Measurements from ENCODE around the gene METTL6.
"Not testable (repeated sequence)": the region's sequence is repeated elsewhere in the genome, so short reads cannot be mapped to it uniquely, and the experiment has no call there.

METTL6 gene

DNA sequence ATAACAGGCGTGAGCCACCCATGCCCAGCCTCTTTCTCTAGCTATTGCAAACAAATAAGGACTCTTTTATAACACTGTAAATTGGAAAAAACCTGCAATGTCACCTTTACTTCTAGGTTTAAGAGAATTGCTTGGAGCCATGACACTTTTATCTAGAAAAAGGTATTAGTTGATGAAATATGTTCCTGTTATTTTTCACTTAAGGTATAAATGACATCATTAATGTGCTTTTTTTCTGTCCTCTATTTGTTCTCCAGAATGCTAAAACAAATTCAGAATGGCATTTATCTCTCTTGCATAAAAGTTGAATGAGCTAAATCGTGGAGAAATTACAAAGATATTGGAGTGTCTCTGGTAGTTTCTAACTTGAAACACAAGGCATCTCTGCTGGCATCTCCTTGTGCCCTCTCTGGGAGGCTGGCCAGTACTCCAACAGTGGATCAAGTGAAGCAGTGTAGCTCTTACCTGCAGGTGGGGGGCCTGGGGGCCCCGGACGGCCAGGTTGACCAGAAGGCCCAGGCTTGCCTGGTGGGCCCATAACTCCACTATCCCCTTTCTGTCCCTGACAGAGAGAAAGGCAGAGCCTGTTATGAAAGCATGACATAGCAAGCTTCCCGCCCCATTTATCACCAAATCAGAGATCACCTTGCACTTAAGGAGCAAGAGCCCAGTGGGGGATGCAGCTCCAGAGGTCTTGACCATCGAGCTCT is 38.7 kb upstream of the METTL6 start:
- DNase-seq (ENCODE audit: extremely low read depth, low read depth), result no peak
- TF ChIP-seq, protein P1, sequence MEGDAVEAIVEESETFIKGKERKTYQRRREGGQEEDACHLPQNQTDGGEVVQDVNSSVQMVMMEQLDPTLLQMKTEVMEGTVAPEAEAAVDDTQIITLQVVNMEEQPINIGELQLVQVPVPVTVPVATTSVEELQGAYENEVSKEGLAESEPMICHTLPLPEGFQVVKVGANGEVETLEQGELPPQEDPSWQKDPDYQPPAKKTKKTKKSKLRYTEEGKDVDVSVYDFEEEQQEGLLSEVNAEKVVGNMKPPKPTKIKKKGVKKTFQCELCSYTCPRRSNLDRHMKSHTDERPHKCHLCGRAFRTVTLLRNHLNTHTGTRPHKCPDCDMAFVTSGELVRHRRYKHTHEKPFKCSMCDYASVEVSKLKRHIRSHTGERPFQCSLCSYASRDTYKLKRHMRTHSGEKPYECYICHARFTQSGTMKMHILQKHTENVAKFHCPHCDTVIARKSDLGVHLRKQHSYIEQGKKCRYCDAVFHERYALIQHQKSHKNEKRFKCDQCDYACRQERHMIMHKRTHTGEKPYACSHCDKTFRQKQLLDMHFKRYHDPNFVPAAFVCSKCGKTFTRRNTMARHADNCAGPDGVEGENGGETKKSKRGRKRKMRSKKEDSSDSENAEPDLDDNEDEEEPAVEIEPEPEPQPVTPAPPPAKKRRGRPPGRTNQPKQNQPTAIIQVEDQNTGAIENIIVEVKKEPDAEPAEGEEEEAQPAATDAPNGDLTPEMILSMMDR (IDR thresholded peaks at IDR 0.05; ENCODE audit: low read depth, low read length), result no peak

DNA sequence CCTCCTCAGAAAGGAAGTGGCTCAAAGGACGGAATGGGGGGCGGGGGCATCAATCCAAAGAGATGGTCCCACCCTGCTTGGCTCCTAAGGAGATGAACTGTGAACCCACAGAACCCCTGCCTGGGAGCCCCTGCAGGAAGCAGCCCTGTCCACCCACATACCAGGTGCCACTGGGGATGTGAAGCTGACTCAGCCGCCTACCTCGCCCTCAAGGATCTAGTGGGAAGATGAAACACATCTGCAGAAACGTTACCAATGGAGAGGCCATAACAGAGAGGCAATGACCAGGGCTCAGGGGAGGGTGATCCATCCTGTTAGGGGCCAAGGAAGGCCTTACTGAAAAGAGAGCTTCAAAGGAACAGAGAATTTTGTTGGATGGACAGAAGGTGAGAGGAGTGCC is 35.1 kb upstream of the METTL6 start:
- TF ChIP-seq, protein P1 (IDR thresholded peaks at IDR 0.05; ENCODE audit: low read depth, low read length), result no peak
- no peak for DNase-seq (ENCODE audit: extremely low read depth, low read depth)

DNA sequence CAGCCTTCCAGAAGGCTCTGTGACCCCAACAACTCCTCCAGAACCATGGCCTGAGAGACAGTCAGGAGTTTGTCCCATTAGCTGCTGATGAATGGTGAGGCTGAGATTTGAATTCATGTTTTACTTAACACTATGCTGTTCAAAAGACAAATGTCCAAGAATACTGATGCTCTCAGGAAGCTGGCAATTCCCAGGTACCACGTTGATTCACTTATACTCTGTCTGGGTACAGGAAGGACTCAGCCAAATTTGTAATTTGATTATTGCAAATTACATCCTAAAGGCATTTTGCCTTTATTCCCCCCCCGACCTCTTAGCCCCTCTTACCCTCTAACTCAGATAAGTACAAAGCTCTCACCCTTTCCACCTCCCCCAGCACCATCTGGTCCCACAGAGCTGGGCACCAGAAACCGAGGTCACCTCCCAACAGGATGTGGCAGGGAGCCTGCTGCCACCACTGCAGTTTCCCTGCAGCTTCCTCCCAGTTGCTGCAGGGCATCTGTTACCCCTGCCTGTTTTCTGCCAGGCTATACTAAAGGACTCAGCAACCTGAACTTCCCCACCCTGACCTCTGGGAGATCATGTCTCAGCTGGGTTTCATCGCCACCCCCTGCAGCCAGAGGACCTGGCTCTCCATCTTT is 33.7 kb upstream of the METTL6 start:
- DNase-seq (ENCODE audit: extremely low read depth, low read depth), result no peak
- TF ChIP-seq, protein P1 (IDR thresholded peaks at IDR 0.05; ENCODE audit: low read depth, low read length), result no peak

DNA sequence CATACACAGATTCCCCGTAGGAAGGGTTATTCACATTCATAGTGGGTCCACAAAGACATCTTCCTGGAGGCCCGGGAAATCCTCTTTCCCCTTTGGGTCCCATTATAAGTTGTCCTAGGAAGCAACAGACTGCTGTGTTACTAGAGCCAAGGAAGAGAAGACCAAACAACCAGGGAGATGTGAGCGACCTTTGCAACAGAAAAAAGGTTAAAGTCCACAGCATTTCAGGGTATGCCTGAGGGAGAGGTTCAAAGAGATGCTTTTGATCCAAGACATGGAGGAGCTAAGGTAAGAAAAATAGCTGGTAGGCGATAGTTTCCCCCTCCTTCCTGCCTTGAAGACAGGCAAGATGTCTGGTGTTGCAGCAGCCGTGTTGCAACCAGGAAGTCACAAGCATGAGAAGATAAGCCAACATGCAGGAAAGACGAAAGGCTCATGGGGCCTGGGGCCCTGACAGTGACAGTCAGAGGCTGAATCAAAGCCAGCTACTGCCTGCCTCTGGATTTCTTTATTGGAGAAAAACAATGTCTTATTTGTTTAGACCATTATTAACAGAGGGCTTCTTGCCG is 31.0 kb upstream of the METTL6 start:
- TF ChIP-seq, protein P1 (IDR thresholded peaks at IDR 0.05; ENCODE audit: low read depth, low read length), result no peak
- no peak for DNase-seq (ENCODE audit: extremely low read depth, low read depth)

DNA sequence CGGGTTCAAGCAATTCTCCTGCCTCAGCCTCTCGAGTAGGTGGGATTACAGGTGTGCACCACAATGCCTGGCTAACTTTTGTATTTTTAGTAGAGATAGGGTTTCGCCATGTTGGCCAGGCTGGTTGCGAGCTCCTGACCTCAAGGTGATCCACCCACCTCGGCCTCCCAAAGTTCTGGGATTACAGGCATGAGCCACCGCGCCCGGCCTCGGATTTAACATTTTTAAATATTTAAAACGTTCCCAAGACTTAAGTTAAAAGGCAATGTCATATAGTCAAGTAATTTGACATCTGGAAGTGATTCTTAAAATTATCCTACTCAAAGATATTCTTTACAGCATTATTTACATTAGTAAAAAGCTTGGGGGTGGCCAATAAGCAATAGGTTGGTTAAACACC is 29.6 kb upstream of the METTL6 start:
- DNase-seq (ENCODE audit: extremely low read depth, low read depth), result not testable (repeated sequence)

DNA sequence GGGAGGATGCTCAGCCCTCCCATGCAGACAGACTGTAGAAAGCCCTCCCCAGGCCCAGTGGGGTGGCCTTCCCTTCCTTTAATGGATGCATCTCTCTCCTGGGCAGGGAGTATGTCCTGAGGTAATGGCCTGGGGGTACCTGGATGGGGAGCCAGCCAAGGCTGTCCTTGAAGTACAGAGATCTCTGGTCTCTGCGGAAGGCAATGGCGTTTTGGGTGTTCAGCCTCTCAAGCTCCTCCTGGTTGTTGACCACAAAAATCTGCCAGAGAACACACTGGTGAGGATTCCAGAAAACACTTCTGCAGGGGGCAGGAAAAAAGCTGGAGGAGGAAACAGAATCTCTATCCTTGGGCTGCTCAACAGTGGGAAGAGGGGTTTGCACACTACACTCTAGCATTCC is 29.0 kb upstream of the METTL6 start:
- TF ChIP-seq, protein P1 (IDR thresholded peaks at IDR 0.05; ENCODE audit: low read depth, low read length), result no peak

DNA sequence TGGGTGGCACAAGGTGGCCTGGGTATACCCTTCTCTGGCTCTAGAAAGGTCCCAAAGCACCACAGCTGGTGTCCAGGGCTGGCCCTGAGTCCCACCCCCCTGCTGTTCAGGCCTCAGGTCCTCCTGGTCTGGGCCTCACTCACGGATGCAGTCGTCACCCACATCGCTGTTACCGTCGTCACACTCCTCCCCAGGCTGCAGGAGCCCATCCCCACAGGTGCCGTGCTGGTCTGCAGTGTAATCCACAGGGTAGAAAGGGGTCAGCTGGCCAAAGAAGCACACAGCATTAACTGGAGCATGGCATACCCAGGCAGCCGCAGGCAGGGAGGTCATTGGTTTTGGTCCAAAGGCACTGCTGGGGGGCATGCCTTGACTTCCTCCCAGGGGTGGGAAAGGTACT is 28.4 kb upstream of the METTL6 start:
- DNase-seq (ENCODE audit: extremely low read depth, low read depth), result no peak
- TF ChIP-seq, protein P1 (IDR thresholded peaks at IDR 0.05; ENCODE audit: low read depth, low read length), result no peak

More for the DNA sequence above, 29.0 kb upstream of the METTL6 start:
- DNase-seq (ENCODE audit: extremely low read depth, low read depth), result no peak
